Activated CD4-positive, alpha-beta T cell treated with anti-CD3 and anti-CD28 coated beads, Interleukin-2, Interleukin-6, amounts not matched to agents 100 ng/mL and 50 ng/mL, durations not matched to agents 16 hours and 8 hours (primary cell): ENCODE data around the gene KRTAP4-16.
"Not testable (repeated sequence)": the region's sequence is repeated elsewhere in the genome, so short reads cannot be mapped to it uniquely, and the experiment has no call there.

ENCODE experiments used
- DNase-seq: peaks from one replicate; pipeline ENCODE4 v3.0.0-alpha.2; 2020

Gene KRTAP4-16

DNA sequence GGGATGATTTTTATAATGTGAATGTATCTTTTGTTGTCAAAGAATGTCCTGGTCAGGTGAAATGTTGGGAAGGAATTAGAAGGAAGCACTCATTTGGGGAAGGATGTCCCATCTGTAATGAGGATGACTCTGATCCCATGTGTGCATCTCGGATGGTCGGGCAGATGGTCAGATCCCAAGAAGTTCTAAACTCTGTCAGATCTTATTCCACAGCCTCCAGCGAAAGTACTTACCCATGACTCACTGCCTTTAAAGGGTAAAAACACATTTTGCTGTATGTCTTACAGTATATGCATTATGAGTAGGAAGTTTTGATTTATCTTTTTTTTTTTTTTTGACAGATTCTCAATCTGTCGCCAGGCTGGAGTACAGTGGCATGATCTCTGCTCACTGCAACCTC, 16.7 kb upstream of the KRTAP4-16 start:
- DNase-seq, result no peak

DNA sequence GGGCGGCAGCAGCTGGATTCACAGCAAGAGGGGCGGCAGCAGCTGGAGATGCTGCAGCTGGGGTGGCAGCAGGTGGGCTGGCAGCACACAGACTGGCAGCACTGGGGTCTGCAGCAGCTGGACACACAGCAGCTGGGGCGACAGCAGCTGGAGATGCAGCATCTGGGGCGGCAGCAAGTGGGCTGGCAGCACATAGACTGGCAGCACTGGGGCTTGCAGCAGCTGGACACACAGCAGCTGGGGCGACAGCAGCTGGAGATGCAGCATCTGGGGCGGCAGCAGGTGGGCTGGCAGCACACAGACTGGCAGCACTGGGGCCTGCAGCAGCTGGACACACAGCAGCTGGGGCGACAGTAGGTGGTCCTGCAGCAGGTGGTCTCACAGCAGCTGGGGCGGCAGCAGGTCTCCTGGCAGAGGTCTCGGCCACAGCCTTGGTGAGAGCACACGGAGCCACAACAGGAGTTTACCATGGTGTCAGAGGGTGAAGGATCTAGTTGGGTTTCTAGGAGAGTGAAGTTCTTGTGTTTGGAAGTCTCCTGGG, 15.9 kb upstream of the KRTAP4-16 start, which contains the start of gene KRTAP4-11:
TSS of gene KRTAP4-11 (minus strand) at position 528 of the 541 bp plus-strand sequence. CDS start at position 470, 58 bp downstream.
- DNase-seq, result not testable (repeated sequence)

DNA sequence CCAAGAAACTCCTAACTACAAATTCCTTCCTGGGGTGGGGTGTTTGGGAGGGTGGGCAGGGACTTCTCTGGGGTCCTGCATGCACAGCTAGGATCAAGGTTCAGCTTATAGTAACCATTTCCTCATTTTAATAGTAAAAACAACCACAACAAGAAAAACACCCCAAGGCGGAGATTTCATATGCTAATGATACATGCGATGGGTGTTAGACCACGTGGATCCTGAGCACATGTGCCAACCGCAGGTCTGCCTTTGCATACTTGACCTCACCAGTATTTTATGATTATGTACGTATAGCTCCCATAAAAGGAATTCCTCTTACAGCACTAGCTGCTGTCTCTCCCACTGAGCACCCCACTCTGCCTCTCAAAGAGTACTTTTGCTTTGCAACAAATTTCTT, 14.3 kb upstream of the KRTAP4-16 start:
- DNase-seq, result no peak

DNA sequence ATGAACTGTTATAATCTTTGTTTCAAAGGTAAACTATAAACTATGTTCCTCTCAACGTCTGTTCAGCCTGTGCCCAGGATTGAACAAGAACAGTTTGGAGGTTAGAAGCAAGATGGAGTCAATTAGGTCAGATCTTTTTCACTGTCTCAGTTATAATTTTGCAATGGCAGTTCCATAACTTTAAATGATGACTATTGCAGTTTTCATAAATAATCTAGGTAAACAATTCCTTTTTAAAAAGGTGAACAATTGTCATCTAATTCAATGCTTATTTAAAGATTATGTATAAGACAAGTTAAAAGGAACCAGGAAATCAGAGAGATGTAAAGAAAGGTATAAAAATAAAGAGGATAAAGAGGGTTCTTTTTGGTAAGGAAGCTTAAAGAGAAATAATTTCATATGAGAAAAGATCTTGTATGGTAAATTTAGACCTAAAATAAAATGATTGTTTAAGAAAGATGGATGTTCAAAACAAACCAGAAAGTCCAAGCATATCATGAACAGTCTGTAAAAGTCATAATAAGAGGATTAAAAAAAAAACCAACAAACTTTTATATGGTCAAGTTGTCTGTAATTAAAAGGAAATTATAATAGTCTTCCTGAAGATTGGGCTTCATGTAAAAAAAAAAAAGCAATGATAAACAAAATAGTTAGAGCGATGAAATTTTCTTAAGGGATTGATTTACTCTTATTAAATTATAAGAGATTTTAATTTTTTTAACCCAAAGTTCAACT, 9.3 kb upstream of the KRTAP4-16 start:
- no peak for DNase-seq

DNA sequence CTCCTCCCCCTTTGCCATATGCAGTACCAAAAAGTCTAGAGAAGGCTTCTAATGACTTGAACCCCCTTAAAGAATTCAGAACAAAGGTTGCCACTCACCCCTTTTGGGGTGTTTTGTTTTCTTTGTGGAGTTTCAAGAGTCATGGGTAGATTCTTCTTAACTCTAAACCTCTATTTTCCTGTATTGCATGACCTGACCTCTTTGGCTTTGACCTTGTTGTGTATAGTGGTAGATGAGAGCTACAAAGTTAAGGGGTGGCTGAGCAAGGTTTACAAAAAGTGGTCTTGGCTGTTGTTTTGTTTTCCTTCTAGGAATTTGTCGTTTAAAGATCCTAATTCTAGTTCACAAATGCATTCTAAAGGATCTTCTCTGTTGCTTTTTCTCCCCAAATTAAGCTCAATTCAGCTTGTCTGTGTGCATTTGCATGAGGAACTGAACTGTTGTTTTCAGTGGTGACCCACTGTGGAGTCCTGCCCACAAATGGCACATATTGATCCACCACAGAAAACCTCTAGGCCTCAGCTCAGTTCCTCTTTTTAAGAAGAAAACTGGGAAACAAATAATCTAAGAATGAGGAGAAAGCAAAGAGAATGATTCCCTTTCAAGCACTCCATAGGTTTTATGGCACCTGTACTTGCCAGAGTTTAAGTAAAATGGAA, 6.8 kb upstream of the KRTAP4-16 start:
- not testable (repeated sequence) for DNase-seq

DNA sequence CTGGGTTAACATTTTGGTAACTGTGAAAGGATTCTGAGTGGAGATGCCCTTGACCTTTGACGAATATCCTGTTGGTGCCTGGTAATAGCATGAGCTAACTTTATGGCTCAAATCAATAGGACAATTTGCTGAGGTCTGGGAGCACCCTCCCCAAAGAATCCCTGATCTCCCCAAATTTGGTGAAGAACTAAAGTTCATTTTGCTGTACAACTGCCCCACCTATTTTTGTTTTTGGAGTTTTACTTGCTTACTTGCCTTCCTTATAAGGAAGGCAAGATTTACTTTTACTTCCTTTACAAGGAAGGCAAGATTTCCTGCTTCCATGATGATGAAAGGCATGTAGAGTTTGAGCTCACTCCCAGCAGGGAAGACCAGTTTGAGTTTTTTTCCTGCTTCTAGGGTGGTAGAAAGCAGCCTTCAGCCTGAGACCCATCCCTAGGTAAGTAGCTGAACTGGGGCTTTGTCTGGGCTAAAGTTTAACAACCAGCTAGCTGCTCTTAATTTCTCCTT, 6.0 kb upstream of the KRTAP4-16 start:
- DNase-seq, result no peak

DNA sequence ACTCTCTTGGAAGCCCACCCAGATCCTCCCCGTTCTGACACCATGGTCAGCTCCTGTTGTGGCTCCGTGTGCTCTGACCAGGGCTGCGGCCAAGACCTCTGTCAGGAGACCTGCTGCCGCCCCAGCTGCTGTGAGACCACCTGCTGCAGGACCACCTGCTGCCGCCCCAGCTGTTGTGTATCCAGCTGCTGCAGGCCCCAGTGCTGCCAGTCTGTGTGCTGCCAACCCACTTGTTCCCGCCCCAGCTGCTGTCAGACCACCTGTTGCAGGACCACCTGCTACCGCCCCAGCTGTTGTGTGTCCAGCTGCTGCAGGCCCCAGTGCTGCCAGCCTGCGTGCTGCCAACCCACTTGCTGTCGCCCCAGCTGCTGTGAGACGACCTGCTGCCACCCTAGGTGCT, 3.3 kb upstream of the KRTAP4-16 start, which contains the start of gene KRTAP4-9:
TSS of gene KRTAP4-9 (plus strand) at position 43 of the 400 bp plus-strand sequence. CDS start at position 43, 0 bp downstream.
- not testable (repeated sequence) for DNase-seq

DNA sequence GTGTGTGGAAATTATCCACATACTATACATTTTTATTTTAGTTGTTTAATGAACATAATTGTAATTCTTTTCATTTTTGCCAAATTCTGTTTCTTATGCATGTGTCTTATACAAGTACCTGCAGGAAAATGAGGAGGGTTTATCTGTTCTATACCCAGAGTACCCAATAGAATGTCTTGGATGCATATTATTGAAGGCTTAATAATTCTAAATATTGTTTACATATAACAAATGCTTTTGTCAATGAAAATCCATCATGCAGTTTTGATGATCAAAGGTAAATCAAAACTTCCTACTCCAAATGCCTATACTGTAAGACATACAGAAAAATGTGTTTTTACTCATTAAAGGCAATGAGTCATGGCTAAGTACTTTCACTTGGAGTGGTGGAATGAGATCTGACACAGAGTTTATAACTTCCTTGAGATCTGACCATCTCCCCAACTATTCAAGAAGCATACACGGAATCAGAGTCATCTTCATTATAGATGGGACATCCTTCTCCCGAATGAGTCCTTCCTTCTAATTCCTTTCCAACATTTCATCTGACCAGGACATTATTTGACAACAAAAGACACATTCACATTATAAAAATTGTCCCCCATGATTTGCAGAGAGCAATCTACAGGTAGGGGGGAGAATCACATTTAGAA, 2.5 kb upstream of the KRTAP4-16 start:
- DNase-seq, result not testable (repeated sequence)

DNA sequence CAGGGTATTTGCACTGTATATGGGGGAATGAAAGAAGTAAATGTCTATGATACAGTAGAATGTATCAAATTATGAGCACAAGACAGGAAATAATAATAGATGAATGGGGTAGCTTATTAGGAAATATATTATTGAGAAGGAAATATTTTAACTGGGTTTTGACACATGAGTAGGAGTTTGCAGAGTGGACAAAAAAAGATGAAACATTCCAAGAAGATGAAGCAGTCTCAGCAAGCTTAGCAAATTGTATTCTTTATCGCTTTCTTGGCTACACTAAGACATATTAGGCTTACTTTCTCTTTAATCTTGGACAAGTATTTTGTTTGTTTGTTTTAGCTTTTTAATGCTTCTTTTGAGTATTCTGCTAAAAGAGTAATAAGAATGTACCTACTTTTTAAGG, 1.9 kb upstream of the KRTAP4-16 start:
- DNase-seq, result no peak

DNA sequence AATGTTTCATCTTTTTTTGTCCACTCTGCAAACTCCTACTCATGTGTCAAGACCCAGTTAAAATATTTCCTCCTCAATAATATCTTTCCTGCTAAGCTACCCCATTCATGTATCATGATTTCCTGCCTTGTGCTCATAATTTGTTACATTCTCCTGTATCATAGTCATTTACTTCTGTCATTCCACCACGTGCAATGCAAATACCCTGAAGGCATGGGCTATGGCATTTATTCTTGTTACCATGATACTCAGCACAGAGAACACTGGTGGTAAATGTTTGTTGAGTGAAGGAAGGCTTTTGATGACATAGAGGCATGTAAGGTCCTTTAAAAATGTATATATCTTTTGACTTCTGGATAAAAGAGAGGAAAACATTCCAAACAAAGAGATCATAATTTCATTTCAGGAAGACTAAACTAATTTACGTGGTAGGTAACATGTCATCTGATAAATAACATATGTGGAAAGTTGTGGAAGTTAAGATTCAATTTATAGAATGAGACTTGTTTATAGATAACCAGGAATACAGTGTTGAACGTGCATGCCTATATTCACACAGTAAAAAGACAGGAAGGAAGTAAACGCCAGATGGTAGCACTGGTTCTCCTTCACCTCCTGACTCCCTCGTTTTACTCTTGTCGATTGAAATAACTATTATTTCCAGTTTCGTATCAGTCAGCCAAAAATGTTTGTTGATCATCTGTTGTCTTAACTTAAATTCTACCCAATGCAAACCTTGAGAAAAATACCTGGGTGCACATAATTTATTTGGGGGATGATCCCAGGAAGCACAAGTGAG, 2.1 kb downstream of the KRTAP4-16 start:
- not testable (repeated sequence) for DNase-seq

DNA sequence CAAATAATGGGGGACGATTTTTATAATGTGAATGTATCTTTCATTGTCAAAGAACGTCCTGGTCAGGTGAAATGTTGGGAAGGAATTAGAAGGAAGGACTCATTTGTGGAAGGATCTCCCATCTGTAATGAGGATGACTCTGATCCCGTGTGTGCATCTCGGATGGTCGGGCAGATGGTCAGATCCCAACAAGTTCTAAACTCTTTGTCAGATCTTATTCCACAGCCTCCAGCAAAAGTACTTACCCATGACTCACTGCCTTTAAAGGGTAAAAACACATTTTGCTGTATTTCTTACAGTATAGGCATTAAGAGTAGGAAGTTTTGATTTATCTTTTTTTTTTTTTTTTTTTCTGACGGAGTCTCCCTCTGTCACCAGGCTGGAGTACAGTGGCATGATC, 3.5 kb downstream of the KRTAP4-16 start:
- no peak for DNase-seq

DNA sequence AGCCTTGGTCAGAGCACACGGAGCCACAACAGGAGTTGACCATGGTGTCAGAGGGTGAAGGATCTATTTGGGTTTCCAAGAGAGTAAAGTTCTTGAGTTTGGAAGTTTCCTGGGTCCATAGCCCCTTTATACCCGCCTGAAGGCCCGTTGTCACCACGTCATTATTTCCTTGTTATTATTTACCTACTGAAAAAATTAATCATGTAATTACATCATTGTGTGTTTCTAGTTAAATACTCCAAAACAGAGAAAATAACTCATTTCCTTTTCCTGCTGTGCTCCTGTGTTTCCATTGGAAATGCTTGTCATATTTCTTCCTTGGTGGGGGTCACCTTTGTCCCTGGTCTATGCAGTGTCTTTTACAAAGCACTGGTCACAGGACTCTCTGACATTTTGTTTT, 4.0 kb downstream of the KRTAP4-16 start, which contains the start of gene KRTAP4-8:
TSS of gene KRTAP4-8 (minus strand) at position 101 of the 400 bp plus-strand sequence. CDS start at position 43, 58 bp downstream.
- no peak for DNase-seq

DNA sequence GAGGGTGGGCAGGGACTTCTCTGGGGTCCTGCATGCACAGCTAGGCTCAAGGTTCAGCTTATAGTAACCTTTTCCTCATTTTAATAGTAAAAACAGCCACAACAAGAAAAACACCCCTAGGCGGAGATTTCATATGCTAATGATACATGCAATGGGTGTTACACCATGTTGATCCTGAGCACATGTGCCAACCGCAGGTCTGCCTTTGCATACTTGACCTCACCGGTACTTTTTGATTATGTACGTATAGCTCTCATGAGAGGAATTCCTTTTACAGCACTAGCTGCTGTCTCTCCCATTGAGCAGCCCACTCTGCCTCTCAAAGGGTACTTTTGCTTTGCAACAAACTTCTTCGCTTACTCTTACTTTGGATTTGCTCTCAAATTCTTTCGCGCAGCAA, 6.0 kb downstream of the KRTAP4-16 start:
- no peak for DNase-seq

DNA sequence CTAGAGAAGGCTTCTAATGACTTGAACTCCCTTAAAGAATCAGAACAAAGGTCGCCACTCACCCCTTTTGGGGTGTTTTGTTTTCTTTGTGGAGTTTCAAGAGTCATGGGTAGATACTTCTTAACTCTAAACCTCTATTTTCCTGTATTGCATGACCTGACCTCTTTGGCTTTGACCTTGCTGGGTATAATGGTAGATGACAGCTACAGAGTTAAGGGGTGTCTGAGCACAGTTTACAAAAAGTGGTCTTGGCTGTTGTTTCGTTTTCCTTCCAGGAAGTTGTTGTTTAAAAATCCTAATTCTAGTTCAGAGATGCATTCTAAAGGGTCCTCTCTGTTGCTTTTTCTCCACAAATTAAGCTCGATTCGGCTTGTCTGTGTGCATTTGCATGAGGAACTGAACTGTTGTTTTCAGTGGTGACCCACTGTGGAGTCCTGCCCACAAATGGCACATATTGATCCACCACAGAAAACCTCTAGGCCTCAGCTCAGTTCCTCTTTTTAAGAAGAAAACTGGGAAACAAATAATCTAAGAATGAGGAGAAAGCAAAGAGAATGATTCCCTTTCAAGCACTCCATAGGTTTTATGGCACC, 13.2 kb downstream of the KRTAP4-16 start:
- DNase-seq, result not testable (repeated sequence)

DNA sequence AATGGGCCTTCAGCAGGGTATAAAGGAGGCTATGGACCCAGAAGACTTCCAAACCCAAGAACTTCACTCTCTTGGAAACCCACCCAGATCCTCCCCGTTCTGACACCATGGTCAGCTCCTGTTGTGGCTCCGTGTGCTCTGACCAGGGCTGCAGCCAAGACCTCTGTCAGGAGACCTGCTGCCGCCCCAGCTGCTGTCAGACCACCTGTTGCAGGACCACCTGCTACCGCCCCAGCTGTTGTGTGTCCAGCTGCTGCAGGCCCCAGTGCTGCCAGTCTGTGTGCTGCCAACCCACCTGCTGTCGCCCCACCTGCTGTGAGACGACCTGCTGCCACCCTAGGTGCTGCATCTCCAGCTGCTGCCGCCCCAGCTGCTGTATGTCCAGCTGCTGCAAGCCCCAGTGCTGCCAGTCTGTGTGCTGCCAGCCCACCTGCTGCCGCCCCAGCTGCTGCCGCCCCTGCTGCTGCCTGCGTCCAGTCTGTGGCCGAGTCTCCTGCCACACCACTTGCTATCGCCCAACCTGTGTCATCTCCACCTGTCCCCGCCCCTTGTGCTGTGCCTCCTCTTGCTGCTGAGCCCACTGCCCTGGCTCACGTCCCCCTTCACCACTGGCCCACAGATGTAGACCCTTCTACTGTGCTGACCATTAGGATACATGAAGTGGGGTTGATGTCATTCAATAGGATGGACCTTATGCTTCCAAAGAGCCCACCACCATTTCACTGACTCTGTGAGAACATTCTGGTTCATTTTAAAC, 17.7 kb downstream of the KRTAP4-16 start, which contains the start of gene KRTAP4-7:
TSS of gene KRTAP4-7 (plus strand) at position 51 of the 757 bp plus-strand sequence. CDS start at position 108, 57 bp downstream.
- not testable (repeated sequence) for DNase-seq

DNA sequence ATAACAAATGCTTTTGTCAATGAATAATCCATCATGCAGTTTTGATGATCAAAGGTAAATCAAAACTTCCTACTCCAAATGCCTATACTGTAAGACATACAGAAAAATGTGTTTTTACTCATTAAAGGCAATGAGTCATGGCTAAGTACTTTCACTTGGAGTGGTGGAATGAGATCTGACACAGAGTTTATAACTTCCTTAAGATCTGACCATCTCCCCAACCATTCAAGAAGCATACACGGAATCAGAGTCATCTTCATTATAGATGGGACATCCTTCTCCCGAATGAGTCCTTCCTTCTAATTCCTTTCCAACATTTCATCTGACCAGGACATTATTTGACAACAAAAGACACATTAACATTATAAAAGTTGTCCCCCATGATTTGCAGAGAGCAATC, 18.6 kb downstream of the KRTAP4-16 start:
- not testable (repeated sequence) for DNase-seq

DNA sequence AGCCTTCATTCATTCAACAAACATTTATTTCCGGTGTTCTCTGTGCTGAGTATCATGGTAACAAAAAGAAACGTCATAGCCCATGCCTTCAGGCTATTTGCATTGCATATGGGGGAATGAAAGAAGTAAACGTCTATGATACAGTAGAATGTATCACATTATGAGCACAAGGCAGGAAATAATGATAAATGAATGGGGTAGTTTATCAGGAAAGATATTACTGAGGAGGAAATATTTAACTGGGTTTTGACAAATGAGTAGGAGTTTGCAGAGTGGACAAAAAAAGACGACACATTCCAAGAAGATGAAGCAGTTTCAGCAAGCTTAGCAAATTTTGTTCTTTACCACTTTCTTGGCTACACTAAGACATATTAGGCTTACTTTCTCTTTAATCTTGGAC, 19.4 kb downstream of the KRTAP4-16 start:
- DNase-seq, result no peak

DNA sequence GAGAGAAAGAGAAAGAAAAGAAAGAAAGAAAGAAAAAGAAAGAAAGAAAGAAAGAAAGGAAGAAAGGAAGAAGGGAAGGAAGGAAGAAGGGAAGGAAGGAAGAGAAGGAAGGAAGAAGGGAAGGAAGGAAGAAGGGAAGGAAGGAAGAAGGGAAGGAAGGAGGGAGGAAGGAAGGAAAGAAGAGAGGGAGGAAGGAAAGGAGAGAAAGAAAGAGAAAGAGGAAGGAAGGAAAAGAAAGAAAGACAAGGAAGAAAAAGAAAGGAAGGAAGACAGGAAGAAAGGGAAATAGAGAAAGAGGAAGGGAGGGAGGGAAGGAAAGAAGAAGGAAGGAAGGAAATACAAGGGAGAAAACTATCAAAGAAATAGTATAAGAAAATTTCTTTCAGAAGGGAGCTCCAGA, 25.2 kb downstream of the KRTAP4-16 start:
- DNase-seq, result no peak

DNA sequence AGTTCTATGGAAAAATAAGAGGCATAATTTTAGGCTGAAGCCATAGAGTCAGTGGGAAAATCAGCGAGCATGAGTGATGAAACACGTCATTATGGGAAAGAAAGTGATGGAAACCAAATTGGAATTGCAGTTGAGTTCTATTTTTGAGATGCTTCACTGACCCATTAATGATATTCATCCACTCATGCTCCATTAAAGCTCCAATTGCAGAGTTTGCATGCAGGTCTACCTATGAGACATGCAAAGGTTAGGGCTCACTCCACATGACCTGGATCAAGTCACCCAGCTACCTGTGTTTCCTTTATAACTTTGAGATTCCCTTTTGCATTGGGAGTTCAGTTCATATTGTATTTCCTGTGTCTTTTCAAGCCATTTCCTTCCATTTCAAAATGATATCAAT, 28.3 kb downstream of the KRTAP4-16 start:
- no peak for DNase-seq

DNA sequence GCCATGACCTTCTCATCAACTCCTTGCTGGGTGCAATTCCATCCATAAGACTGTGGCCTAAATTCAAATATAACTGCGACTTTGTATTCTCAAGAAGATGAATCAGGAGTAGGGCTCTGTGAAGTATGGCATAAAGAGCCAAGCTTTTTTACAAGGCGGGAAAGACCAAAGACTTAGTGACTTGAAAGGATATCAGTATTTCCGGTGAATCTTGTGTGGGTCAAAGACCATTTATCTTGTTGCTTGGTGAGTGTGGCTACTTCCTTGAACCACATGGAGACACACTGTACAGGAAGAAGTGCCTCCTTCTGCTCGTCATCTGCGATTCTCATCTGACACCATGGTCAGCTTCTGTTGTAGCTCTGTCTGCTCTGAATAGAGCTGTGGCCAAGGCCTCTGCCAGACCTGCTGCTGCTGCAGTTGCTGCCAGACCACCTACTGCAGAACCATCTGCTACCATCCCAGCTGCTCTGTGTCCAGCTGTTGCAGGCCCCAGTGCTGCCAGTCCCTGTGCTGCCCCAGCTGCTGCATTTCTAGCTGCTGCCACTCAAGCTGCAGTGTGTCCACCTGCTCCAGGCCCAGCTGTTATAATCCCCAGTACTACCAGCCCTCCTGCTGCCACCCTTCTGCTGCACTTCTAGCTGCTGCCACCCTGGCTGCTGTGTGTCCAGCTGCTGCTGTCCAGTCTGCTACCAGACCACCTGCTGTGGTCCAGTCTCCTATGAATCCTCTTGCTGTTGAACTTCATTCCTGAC, 30.2 kb downstream of the KRTAP4-16 start:
- no peak for DNase-seq
